NOMO-1 treated with dmso at 0.1 percent for 144 hours (cell line): ENCODE results near the gene UBE2M.

Source experiments
- DNase-seq: peaks from one replicate; lab custom pipeline; 2025; ENCODE audit not compliant: unreplicated experiment; lab: John Stamatoyannopoulos, UW

The UBE2M gene

GRCh38 chr19:58571575-58571947, 13.2 kb upstream of the UBE2M start:
- no peak for DNase-seq

- no peak for DNase-seq
These were observed 12.6 kb upstream of the UBE2M start for GRCh38 chr19:58570770-58571574.

DNA sequence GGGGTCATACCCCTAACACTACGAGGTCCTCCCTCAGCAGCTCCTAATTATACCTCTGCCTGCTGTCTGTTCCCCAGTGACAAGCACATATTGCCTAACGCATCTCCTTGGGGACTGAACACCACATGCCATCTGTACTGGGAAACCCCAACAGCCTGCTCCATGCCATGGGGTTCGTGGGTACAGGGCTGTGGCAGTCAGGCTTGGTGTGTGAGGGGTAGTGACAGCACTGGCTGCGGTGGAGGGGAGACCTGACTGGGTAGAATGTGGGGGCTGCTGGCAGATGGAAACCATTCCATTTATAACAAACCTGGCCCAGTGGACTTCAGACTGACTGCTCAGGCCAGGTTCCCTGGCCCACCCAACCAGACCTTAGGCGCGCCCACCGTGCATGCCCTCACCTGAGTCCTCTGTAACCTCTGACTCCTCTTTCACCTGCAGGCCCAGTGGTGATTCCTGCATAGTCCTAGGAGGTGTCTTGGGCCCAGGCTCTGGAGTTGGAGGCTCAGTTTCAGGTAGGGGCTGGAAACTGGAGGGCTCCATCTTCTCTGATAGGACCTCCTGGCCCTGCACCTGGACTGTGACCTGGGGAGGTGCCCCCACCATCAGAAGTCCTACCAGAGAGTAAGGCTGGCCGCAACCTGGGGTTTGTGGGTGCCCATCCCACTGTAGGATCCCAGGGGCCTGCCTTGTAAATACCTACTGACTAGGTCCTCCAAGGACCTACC, 11.7 kb upstream of the UBE2M start:
- DNase-seq, result no peak

- no peak for DNase-seq
These were observed 11.0 kb upstream of the UBE2M start for GRCh38 chr19:58569191-58569942.

GRCh38 chr19:58568453-58569130, 10.2 kb upstream of the UBE2M start:
- DNase-seq, result no peak

DNA sequence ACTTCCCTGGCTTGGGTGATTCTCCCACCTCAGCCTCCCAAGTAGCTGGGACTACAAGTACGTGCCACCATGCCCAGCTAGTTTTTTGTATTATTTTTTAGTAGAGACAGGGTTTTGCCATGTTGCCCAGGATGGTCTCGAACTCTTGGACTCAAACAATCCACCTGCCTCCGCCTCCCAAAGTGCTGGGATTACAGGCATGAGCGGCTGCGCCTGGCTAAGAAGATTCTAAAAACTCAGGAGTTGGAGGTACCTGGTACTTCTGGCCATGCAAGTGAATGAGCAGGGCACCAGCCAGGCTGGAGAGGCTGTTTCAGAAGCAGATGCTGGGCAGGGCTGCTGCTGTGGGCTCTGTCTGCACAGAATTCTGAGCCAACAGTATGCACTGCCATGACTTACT, 8.6 kb upstream of the UBE2M start:
- DNase-seq, result no peak

DNA sequence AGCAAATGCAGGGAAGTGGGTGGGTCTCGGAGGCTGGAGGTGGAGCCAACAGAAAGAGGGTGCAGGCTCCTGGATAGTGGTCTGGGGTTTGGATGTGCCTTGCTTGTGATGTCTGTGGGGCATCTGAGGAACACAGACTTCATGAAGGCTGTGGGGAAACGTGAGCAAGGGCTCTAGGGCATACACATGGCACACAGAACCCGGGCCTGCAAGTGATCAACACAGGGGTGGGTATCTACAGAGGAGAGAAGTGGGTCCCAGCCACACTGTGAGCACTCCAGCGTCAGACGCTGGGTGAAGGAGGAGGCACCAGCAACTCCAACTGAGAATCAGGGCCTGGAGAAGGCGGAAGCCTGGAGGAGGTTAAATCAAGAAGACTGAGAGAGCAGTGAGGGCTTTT, 5.4 kb upstream of the UBE2M start:
- DNase-seq, result no peak

DNA sequence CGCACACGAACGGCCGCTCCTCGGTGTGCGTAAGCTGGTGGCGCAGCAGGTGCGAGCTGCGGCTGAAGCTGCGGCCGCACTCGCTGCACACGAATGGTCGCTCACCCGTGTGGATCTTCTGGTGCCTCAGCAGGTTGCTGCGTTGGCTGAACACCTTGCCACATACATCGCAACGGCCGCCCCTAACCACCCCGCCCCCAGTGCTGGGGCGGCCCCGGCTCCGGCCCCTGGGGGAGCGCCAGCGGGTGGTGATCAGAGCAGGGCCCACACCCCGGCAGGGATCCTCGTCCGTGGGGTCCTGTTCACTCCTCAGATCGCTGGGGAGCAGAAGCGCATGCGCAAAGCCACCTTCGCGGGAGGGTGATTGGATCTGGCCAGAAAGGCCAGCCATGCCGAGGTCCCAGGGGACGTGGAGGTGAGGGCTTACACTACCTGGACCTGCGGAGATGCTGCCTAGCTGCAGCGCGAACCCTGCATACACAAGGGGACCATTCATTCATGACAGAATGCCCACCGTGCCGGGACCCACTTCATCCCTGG, 4.7 kb upstream of the UBE2M start:
- DNase-seq, result no peak

DNA sequence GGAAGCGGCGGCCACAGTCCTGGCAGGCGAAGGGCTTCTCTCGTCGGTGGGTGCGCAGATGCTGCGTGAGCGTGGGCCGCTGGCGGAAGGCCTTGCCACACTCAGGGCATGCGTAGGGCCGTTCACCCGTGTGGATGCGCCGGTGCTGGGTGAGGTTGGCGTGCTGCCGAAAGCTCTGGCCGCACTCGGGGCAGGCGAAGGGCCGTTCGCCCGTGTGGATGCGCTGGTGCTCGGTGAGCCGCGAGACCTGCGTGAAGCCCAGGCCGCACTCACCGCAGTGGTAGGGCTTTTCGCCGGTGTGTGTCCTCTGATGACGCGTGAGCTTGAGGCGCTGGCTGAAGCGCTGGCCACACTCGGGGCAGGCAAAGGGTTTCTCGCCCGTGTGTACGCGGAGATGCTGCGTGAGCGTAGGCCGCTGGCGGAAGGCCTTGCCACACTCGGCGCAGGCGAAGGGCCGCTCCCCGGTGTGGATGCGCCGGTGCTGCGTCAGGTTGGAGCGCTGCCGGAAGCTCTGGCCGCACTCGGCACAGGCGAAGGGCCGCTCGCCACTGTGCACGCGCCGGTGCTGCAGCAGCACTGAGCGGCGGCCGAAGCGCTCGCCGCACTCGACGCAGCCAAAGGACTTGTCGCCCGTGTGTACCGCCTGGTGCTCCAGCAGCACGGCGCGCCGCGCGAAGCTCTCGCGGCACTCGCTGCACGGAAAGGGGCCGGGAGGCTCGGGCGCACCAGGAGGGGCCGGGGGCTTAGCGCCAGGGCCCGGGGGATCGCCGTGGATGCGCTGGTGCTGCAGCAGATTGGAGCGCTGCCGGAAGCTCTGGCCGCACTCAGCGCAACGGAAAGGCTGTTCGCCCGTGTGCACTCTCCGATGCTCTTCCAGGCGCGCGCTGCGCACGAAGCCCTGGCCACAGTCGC, 4.0 kb upstream of the UBE2M start:
- DNase-seq, result no peak

- no peak for DNase-seq
These were observed 3.1 kb upstream of the UBE2M start for GRCh38 chr19:58561373-58562121.

- no peak for DNase-seq
These were observed 2.5 kb upstream of the UBE2M start for GRCh38 chr19:58560921-58561320.

GRCh38 chr19:58560007-58560887, 1.8 kb upstream of the UBE2M start:
- no peak for DNase-seq

DNA sequence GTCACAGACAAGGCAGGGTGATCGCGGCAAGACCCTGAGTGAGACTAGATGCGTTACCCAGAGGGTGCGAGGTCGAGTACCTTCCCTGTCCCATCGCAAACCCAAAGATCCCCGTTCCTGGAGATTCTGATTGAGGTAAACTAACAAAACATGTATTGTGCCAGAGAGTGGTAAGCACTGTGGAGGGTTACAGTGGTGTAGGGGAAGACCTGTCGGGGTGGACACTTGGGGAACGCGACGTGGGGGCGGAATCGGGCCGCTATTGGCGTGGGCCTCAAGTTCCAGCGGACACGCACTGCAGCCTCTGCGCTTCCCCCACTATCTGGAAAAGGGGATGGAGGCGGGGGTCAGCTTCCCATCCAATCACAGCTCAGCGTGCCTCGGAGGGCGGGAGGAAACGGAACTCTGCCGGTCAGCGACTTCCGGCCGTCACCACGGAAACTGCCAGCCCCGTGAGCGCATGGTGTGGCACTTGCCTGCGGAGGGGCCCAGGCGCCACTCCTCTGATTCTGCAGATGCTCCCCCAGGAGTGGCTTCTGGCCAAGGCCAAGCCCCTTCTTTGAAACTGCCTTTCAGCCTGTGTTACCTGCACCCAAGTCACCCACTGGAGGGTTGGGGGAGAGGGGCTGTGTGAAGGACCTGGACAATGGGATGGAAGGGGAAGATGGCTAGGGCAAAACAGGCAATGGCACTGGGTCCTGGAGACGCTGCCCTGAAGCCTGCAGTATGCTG, 1.0 kb upstream of the UBE2M start:
- no peak for DNase-seq

GRCh38 chr19:58558623-58559274, 338 bp upstream of the UBE2M start:
- no peak for DNase-seq

DNA sequence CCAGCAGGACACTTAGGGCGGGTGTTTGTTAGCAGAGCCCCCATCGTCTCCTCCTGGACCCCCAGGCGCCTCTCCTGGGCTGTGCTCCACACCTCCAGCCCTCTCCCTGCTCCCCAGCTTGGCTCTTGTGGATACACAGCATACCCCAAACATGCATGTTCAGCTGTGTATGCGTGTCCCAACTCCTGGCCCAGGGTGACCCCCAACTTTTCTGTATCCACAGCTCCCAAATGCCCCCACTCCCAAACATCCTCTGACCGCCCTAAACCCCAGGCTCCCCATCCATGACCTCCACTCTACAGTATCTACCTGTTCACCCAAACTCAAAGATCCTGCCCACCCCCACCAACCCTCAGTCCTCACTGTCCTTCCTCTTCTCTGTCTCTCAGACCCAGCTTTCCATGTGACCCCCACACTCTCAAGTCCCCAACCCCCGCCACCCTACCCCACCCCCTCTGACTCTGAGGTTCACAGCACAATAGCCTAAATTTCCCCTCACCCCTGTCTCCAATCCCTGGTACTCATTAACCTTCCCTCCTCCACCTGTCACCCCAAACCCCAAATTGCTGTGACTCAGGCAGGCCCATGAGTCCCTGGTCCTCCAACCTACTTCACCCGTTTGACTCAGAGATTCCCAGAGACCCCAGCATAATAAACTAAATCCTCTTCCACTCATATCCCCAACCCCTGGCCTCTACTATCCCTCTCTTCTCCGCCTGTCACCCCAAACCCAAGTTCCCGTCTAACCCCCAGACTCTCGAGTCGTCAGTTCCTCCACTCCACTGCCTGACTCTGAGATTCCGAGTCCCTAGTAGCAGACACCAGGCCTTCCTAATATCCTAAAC, 968 bp downstream of the UBE2M start:
- DNase-seq, result no peak

DNA sequence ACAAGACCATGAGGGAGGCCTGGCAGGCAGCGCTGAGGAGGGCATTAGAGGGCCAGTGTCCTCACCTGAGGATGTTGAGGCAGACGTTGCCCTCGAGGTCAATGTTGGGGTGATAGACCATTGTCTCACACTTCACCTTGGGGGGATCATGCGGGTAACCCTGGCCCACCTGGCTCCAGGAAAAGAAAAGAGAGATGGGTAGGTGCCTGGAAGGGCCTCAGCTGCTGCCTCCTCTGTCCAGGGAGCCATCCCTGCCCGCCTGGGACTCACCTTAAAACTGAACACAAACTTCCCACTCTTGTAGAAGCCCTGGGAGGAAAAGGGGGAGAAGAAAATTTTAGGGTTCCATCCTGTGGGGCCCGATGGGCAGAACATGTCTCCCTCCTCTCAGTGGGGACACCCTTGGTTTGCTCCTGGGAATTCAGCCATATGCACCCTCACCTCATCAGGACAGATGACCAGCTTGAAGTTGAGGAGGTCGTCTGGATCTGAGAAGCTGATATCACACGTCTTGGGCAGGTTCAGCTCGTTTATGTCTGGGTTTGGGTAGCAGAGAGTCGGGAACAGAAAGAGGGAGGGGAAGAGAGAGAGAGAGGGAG, 1.7 kb downstream of the UBE2M start:
- no peak for DNase-seq
